ENCODE measurements around the gene MCCC2.
"Not testable (repeated sequence)": the region's sequence is repeated elsewhere in the genome, so short reads cannot be mapped to it uniquely, and the experiment has no call there.

MCCC2 gene

GRCh38 chr5:71586941-71587765 lies at the start of gene MCCC2:
TSS of gene MCCC2 (plus strand) at chr5:71587340. CDS start at chr5:71587426, 86 bp downstream.
- peak; percentile 93 to 99 (median 97) for DNase-seq
- intact Hi-C loops (cut with DNase I) = no loop called here

GRCh38 chr5:71537687-71538086 lies 49.5 kb upstream of the MCCC2 start:
- no peak for DNase-seq
- intact Hi-C loops (cut with DNase I) = no loop called here

GRCh38 chr5:71550885-71551284 lies 36.3 kb upstream of the MCCC2 start:
- DNase-seq; intact Hi-C loops (cut with DNase I): not testable (repeated sequence)

- DNase-seq; intact Hi-C loops (cut with DNase I): not testable (repeated sequence)
These were observed 35.6 kb upstream of the MCCC2 start for GRCh38 chr5:71551582-71551981.

GRCh38 chr5:71552026-71552749 lies 35.0 kb upstream of the MCCC2 start:
- DNase-seq; intact Hi-C loops (cut with DNase I): not testable (repeated sequence)

GRCh38 chr5:71563161-71563560 lies 24.0 kb upstream of the MCCC2 start:
- no peak for DNase-seq
- intact Hi-C loops (cut with DNase I) = no loop called here

- intact Hi-C loops (cut with DNase I) = no loop called here
- DNase-seq = no peak
These were observed 22.2 kb upstream of the MCCC2 start for GRCh38 chr5:71564895-71565294.

GRCh38 chr5:71569748-71570509 lies 17.2 kb upstream of the MCCC2 start:
- no peak for DNase-seq
- intact Hi-C loops (cut with DNase I) = no loop called here

GRCh38 chr5:71571811-71572210 lies 15.3 kb upstream of the MCCC2 start:
- DNase-seq; intact Hi-C loops (cut with DNase I): not testable (repeated sequence)

GRCh38 chr5:71573591-71573990 lies 13.5 kb upstream of the MCCC2 start:
- no peak for DNase-seq
- intact Hi-C loops (cut with DNase I) = no loop called here

GRCh38 chr5:71575588-71575987 lies 11.6 kb upstream of the MCCC2 start:
- intact Hi-C loops (cut with DNase I) = not testable (repeated sequence)

GRCh38 chr5:71576241-71576640 lies 10.9 kb upstream of the MCCC2 start:
- no peak for DNase-seq
- intact Hi-C loops (cut with DNase I) = no loop called here

More at GRCh38 chr5:71575588-71575987, 11.6 kb upstream of the MCCC2 start:
- DNase-seq = not testable (repeated sequence)

- intact Hi-C loops (cut with DNase I); DNase-seq: not testable (repeated sequence)
These were observed 9.3 kb upstream of the MCCC2 start for GRCh38 chr5:71577839-71578238.

GRCh38 chr5:71582945-71583584 lies 4.1 kb upstream of the MCCC2 start:
- intact Hi-C loops (cut with DNase I) = no loop called here
- DNase-seq = no peak

GRCh38 chr5:71586052-71586940 lies 844 bp upstream of the MCCC2 start:
- peak in 12 of 42 donors; percentile 5 to 43 (median 17) for DNase-seq
- intact Hi-C loops (cut with DNase I) = no loop called here

- intact Hi-C loops (cut with DNase I) = no loop called here
- no peak for DNase-seq
These were observed 809 bp downstream of the MCCC2 start for GRCh38 chr5:71587766-71588532.

GRCh38 chr5:71588533-71588885 lies 1.4 kb downstream of the MCCC2 start:
- DNase-seq = no peak
- intact Hi-C loops (cut with DNase I) = no loop called here

All from head of caudate nucleus (tissue), 42 donors.